NCI-H2171 (cell line): ENCODE measurements around the gene RBPMS2.
"Not testable (repeated sequence)": the region's sequence is repeated elsewhere in the genome, so short reads cannot be mapped to it uniquely, and the experiment has no call there.

ENCODE experiments used
- DNase-seq: peaks from one replicate; lab custom pipeline; 2025; lab: John Stamatoyannopoulos, UW

The RBPMS2 gene

GRCh38 chr15:64754663-64755426 is 20.5 kb downstream of the RBPMS2 start:
- DNase-seq, result no peak

DNA sequence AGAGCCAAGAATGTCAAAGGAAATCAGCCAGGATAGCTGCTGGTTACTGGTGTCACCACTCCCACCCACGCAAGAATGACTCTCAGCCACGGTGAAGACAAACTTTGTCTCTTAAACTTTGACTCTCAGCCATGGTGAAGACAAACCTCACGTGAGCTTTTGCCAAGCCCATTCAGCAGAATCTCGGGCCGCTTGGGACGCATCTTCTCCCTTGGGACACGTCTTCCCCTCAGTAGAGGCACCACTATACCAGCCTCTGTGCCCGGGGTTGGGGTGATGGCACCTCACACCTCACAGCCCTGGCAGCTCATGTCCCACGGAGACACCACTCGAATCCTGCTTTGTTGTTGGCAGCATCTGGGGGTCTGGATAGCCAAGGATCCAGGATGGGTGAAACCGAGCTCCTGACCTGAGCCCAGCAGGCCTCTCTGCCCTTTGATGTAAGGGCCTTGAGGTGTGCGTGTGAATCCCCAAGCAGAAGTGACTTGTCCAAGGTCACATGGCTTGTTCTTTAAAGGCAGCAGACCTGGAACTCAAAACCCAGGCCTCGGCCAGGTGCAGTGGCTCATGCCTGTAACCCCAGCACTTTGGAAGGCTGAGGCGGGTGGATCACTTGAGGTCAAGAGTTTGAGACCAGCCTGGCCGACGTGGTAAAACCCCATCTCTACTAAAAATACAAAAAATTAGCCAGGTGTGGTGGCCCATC is 21.8 kb downstream of the RBPMS2 start:
- no peak for DNase-seq

DNA sequence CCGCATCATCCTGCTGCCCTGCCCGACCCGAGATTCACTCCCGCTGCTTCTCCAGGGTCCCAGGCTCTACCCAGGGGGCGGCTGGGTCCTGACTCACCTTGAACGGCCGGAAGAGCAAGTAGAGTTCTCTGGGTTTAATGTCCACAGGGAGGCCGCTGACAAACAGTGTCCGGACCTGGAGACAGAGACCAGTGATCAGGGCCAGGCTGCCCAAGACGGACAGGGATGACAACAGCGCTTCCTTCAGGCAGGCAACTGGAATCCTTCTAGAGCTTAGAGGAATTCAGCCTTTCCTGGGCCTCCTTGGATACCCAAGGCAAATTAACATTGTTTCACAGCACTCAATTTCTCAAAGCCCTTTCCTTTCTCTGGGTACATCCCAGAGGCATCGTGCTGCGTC is 23.9 kb downstream of the RBPMS2 start:
- DNase-seq, result no peak

- DNase-seq, result no peak
These were observed 25.3 kb downstream of the RBPMS2 start for GRCh38 chr15:64749999-64750657.

- no peak for DNase-seq
These were observed 26.2 kb downstream of the RBPMS2 start for GRCh38 chr15:64749167-64749566.

- no peak for DNase-seq
These were observed 27.1 kb downstream of the RBPMS2 start for GRCh38 chr15:64748251-64748650.

DNA sequence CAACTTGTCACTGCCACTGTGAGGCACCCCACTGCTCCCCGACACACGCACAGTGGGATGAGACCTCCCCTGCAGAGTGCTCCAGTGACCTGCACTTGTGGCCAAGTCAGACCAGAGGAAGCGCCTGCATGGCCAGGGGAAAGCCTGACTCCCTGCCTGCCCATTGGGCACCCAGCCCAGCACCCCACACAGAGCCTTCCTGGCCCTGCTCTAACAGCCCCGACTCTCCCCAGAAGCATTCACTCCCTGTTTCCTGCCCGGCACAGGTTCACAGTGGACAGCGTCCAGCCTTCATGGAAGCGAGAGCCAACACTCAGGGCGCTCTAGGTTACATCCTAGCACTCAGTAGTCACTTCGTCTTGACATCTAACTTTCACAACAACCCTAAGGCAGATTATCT is 27.8 kb downstream of the RBPMS2 start:
- DNase-seq, result no peak

DNA sequence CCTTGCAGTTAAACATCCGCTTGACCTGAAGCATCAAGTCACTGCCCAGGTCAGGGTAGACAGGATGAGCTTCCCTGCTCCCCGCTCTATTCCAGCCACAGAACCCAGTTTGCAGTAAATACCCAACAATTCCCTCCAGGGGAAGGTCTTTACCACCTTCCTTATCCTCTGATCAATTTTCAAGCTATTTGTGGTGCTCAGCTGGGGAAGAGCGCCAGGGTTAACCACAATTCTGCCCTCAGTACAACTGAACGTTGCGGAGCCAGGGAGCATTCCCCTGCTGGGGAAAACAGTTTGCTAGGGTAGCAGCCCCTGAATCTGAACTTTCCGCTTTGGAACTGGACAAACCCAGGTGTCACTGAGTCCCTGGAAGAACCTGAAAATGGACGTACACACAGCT is 28.5 kb downstream of the RBPMS2 start:
- no peak for DNase-seq

DNA sequence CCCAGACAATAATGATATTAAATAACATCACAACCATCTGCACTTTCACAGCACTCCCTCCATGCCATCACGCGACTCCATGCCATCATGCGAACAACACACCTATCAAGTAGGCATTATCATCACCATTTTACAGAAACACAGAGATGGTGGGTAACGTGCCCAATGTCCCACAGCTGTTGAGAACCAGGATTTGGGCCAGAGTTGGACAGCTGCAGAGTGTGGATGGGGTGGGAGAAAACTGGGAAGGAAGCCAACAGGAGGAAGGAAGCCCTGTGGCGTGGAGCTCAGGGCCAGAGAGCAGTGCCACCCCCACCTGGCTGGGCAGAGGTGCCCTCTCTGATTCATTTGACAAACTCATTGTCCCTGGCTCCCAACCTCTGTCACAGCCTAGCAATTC is 29.0 kb downstream of the RBPMS2 start:
- no peak for DNase-seq

GRCh38 chr15:64743691-64744090 is 31.7 kb downstream of the RBPMS2 start:
- no peak for DNase-seq

DNA sequence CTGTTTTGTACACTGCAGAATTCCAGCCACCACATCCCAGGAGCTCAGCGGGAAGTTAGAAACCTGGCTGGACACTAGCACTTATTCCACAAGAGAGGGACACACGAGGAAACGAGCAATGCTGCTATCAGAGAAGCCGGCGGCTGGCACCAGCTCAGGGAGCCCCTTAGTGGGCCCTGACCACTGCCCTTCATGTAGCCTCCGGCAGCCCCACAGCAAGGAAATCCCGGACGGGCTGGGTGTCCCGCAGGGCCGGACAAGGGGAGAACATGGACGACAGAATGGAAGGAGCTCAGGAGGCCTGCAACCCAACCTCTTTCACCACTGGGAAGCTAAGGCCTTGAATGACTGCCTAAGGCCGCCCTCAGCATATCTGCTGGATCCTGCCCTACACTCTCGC is 32.5 kb downstream of the RBPMS2 start:
- DNase-seq, result no peak

DNA sequence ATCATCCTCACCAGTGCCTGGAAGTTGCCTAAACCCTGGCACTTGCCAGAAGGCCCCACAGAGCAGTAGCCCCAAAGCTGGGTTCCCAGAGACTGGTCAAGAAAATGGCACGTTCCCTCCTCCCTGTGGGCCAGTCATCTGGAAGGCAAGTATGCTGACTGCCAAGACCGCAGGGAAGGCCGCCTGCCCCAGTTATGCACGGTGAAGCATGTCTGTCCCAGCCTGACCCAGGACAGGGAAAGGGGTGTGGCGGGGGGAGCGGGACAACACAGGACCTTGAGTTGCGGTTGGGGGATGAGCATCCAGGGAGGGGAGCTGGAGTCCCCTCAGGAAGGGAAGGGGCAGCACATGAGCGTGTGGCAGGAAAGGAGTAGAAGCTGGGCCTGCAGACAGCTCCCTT is 33.0 kb downstream of the RBPMS2 start:
- no peak for DNase-seq

DNA sequence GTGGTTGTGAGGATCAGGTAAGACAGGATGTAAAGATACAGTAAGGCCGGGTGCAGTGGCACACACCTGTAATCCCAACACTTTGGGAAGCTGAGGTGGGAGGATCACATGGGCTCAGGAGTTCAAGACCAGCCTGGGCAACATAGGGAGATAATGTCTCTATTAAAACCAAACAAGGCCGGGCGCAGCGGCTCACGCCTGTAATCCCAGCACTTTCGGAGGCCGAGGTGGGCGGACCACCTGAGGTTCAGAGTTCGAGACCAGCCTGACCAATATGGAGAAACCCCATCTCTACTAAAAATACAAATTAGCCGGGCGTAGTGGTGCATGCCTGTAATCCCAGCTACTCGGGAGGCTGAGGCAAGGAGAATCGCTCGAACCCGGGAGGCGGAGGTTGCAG is 33.7 kb downstream of the RBPMS2 start:
- not testable (repeated sequence) for DNase-seq

DNA sequence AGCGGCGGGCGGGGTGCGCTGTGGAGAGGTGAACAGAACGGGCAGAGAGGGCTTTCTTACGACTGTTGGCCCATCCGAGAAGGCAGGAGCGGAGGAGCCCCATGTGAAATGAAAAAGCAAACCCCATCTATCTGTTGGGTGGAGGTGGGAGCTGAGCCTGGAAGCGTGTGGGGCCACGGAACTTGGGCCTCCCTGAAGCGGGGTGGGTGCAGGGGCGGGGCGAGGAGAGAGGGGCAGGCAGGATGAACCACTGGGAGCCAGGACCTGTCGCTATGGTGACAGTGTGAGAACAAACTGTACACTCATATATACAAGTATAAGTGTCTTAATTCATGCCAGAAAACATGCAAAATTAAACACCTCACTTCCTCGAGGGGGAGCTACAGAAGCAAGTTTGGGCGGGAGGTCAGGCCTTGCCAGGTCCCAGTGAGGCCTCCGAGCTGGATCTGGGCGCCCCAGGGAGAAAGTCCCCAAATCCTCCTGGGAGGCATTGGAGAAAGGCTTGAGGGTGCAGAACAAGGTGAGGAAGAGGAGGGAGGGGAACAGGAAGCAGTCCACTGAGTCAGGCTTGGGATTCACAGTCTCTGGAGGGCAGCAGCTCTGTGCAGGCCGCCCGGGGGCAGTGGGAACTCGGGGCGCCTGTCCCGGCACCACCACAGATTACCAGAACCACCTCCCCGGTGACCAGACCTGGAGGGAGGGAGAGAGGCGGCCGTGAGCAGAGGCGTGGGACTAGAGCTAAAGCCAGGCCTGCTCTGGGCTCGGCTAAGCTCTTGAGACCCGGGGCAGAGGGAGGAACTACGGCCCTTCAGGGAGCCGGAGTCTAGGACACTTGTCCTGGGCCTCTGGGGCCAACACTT is 34.8 kb downstream of the RBPMS2 start:
- DNase-seq, result no peak

- no peak for DNase-seq
These were observed 35.7 kb downstream of the RBPMS2 start for GRCh38 chr15:64739577-64740143.

DNA sequence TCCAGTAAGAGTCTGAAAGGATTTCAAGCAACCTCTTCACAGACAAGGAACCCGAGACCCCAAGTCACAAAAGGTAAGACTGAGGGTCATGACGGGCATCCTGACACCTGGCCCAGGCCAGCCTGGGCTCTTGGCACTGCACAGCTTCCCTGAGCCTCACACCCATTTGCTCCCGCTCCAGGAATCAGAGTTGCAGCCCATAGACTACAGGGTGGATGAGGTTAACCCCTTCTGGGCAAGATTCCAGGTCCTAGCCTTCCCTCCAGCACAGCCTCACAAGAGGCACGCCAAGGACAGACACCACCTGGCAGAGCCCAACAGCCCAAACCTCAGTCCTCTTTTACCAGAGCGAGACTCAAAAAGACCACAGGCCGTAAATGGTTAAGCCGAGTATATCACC is 36.2 kb downstream of the RBPMS2 start:
- no peak for DNase-seq

DNA sequence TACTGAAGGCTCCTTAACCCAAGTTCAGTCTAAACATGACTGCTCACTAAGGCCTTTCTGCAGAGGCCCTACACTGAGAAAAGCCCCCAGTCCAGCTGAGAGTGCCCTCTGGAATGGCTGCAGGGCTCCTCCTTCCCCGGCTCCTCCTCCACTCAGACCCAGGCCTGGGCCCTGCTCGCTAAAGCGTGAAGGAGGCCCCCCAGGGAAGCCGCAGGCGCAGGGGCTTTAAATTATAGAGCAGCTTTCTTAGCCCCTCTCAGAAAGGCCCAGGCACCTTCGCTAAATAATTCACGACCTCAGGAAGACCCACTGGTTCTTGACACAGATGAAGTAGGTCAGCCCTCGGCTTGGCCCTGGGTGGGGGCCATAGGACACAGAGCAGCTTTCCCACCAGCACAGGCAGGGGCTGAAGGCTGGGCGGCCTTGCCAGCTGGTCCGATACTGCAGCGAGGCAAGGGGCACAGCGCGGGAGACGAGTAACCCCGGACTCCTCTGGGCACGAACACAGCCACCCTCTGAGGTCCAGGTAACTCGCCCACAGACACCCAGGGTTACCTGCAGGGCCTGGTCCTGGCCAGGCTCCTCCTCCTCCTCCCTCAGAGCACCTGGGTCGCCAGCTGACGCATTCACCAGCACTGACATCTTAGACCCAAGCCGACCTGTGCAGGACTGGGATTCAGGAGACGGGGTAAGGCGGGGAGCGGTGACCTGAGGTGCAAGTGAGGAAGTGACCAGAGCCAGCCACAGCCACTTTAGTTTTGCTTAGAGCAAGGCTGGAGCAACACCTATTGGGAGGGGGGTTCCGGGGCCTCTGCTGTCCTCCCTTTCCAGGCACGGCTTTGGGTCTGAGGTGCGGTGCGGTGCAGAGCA is 36.9 kb downstream of the RBPMS2 start:
- no peak for DNase-seq

DNA sequence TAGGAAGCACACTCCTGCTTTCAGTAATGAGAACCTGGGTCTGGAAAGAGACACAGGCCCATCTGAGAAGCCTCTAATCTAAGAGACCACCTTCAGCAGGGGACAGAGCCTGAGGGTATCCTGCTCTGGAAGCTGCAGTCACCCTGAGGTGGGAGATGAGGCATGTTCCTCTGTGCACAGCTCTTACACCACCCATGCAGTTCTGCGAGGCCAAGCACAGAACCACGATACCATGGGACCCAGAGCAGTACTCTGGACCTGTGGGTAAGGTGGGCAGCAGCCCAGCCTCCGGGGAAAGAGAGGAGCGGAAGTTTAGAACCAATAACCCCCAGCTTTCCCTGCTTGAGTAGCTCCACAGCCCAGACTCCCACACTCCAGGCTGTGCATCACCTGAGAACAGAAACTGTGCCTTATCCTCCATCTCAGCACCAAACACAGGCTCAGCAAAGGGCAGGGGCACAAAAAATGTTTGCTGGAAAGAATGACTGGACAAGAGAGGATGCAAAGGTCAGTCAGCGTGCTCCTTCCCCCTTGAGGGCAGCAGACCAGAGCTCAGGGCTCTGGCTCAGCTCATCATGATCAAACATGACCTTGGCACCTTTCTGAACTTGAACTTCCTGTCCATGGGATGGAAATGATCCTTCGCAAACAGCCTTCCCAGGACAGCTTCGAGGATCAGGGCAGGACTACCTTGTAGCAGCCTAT is 43.1 kb downstream of the RBPMS2 start:
- no peak for DNase-seq

GRCh38 chr15:64731805-64732151 is 43.6 kb downstream of the RBPMS2 start:
- DNase-seq, result no peak
